HG03159 (cell line): ENCODE data around the gene GPR15LG.
"Not testable (repeated sequence)": the region's sequence is repeated elsewhere in the genome, so short reads cannot be mapped to it uniquely, and the experiment has no call there.

Experiments
- ATAC-seq: cut with Tn5 transposase; IDR thresholded peaks from one replicate; pipeline ENCODE4 v1.9.1; 2021; ENCODE audit warnings: mild to moderate bottlenecking, moderate library complexity; ENCODE audit not compliant: unreplicated experiment

Gene GPR15LG

DNA sequence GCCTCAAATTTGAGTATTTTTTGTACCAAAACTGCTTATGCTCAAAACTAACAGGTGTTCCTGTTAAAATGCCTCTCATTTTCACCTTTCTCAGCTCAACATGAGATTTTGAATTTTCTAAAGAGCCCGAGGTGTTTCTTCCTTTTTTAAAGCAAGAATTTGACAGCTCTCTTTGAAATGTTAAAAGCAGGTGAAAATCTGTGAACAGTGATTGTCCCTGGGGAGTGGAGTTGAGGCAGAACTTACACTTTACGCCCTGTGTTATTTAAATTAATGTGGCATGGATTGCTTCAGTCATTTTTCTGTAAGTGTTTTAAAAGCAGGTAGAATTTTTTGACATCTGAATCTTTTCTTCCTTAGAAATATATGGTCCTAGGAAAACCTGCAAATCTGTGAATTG, 9.2 kb upstream of the GPR15LG start:
- no peak for ATAC-seq

DNA sequence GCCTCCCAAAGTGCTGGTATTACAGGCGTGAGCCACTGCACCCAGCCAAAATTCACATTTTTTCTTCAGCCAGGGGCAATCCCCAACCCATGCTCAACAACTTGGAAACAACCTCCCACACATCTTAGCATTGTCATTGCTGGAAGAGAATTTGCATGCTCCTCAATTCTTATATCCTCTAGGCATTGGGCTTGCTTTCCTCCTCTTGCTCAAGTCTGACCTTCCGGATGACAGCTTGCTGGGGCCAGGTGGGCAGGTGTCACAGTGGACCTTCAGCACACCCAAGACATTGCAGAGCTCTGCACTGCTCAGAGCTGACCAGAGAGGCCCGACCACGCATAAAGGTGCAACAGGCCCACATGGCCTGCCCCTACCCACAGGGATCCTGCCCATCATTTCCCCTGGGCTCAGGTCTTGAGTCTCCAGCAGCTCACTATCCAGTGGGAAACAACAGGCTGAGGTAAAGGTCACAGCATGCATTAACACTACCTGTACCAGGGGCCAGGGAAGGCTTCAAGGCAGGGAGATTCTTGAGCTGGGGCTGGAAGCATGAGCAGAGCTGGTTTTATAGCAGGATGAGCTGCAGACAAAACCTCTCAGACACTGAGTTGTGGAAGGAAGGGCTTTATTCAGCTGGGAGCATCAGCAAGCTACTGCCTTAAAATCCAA, 6.8 kb upstream of the GPR15LG start:
- peak; percentile 46 for ATAC-seq

DNA sequence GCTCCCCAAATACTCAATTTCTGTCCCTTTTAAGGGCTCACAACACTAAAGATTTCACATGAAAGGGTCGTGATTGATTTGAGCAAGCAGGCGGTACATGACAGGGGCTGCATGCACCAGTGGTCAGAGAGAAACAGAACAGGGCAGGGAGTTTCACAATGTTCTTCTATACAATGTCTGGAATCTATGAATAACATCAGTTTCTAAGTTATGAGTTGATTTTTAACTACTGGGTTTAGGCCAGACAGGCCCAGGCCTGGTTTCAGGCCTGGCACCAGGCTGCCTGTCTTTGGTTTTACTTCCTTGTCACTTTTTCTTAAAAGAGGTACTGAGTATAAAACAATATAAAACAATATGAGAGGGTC, 6.3 kb upstream of the GPR15LG start:
- peak; percentile 19 for ATAC-seq

DNA sequence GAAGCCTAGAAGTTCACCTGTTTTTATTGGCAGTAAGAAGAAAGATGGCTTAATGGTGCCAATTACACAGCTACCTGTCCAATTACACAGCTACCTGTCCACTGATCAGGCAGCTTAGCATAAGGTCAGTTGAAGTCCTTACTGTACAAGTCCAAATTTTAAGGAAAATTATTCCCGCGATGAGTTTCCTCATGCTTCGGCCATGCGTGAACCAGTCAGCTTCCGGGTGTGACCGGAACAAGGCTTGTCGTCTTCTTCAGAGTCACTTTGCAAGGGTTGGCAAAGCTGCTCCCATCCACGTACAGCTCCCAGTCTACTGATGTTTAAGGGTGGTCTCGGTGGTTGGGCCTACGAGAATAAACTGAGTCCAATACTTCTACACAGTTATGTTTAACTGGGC, 5.2 kb upstream of the GPR15LG start:
- not testable (repeated sequence) for ATAC-seq

DNA sequence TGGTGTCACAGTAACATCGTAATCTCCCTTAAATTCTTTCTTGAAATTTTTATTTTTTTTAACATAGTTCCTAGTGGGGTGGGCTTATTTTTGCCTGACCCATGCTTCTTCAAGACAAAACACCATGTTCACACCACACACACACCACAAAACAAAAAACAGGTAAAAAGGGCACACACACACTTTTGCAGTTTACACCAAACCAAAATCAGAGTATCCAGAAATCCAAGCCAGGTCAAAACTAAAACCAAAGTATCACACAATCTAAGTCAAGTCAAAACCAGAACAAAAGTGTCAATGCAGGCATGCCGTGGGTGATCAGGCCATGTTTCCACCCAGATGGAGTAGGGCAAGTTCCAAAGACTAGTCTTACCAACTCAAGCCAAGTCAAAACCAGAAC, 2.4 kb upstream of the GPR15LG start:
- not testable (repeated sequence) for ATAC-seq

DNA sequence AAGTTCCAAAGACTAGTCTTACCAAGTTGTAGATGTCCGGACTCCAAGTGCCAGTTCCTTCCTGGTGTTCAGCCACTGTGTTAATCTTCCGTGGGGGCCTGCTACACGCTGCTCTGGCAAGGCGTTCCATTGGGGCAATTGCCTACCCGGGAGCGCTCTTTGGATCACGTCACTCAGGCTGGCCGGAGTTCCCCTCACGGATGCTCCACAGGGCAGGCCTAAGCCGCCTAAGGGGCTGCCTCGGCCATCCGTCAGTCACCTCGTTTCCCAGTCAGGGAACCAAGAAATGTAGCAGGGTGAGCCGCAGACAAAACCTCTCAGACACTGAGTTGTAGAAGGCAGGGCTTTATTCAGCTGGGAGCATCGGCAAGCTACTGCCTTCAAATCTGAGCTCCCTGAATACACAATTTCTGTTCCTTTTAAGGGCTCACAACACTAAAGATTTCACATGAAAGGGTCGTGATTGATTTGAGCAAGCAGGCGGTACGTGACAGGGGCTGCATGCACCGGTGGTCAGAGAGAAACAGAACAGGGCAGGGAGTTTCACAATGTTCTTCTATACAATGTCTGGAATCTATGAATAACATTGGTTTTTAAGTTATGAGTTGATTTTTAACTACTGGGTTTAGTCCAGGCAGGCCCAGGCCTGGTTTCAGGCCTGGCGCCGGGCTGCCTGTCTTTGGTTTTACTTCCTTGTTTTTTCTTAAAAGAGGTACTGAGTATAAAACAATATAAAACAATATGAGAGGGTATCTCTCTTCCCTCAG, 1.7 kb upstream of the GPR15LG start:
- ATAC-seq: peak; percentile 37

DNA sequence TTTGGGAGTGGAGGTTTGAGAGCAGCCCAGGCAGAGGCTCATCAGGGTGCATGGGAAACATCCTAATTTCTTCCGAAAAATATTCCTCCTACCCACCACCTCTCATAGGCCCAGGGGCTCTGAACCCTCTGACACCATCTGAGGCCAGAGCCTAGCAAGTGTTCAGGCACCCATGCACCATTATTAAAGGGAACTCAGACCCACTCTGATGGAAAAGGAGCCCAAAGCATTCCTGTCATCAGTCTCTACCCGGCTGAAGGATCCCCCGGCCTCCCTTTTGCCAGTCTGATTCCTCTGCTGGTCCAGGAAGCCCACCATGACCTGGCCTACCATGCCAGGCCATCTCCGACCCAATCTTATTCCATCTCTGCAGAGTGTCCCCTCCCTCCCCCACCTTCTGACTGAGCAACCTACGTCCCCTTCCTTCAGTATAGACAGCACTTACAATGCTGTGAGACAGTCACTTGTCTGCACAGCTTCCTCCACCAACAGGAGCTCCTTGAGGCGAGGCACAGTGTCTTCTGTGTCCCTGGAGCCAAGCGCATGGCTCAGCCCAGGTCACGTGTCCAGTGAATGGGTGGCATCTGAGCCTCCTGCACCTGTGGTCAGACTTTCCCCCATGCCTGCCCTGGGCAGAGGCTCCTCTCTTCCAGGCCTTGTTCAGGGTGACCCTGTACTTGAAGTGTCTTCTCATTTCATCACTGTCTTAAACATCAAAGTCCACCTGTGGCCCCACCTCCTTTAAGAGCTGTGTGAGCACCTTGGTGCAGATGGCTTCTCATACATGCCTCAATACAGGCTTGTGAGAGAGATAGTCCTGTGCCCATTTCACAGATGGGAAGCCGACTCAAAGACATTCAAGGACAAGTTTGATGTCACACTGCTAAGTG, 889 bp upstream of the GPR15LG start:
- peak; percentile 55 for ATAC-seq

DNA sequence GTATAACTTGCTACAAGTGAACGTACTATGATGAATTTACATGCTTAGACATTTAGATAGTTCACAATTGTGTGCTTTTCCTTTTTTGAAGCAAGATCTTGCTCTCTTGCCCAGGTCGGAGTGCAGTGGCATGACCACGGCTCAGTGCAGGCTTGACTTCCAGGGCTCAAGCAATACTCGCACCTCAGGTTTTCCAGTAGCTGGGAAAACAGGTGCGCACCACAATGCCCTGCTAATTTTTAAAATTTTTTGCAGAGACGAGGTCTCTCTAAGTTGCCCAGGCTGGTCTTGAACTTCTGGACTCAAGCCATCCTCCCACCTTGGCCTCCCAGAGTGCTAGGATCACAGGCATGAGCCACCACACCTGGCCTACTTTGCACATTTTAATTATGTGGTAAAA, 1.8 kb downstream of the GPR15LG start:
- no peak for ATAC-seq

DNA sequence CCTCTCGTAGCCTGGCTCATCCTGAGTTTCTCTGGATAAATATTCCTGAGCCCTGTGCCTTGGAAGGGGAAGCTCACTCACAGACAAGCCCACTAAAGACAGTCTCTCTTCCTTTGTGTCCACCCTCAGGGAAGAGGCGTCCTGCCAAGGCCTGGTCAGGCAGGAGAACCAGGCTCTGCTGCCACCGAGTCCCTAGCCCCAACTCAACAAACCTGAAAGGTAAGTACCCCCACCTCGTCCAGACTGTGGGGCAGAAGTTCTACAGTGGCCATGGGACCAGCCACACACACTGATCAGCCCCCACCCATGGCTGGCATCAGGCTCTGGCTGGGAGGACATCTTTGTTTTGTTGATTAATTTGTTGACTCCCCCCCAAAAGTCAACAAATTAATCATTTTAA, 2.8 kb downstream of the GPR15LG start:
- no peak for ATAC-seq

DNA sequence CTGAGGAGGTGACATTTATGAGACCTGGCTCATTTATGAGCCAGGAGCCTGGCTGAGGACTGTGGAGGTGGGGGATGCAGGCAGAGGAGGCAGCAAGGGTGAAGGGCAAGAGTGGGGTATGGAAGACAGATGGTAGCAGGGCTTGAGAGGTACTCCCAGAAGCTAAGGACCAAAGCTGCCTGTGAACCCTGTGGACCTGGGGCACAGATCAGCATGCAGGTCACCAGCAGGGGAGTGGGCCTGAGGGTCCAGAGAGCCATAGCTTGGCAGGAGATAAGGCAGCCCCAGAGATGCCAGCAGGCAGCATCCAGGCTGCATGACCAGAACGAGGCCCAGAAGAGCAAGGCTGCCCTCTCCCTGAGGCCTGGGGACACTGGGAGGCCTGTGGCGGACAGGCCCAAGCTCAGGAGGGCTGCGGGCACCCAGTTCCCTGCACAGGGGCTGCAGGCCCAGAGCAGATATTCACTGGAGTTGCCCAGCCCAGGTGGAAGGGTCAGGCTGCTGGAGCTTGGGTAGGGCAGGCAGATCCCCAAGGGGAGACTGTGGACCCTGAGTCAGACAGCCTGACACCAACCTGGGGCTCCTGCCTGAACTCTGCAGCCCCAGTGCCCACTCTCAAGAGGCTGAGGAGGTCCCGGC, 3.4 kb downstream of the GPR15LG start:
- no peak for ATAC-seq

DNA sequence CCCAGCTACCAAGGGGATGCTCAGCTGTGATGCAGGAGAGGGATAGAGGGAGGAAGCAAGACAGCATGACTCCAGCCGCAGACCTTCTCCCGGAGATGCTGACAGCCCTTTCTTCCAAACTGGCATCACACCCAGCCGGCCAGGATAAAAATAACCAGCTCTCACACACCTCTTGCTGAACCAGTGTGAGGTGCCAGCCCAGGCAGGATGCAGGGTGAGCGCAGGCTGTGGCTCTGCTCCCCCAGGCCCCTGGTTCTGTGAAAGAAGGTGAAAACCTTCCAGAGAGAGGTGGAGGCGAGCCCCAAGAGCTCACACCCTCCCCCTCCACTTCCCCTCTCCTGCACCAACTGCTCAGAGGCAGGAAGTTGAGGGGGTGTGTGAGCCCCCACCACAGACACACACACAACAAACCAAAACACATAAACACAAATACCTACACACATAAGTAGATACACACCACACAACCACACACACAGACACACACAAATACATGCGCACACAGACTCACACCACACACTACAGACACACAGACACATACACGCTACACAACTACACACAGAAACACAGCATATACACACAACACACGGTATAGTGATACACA, 4.0 kb downstream of the GPR15LG start:
- ATAC-seq: no peak

DNA sequence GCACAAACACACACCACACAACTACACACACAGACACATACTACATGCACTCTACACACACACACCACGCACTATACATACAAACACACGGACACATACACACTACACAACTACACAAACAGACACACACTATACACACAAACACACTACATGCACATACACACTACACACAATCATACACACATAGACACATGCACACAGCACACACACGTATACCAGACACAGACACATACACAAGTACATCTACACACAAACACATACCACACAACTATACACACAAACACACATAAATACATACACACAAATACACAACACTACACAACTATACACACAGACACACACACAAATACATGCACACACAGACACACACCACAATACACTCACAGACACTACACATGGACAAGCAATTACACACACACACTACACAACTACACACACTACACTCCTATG, 4.6 kb downstream of the GPR15LG start:
- no peak for ATAC-seq

DNA sequence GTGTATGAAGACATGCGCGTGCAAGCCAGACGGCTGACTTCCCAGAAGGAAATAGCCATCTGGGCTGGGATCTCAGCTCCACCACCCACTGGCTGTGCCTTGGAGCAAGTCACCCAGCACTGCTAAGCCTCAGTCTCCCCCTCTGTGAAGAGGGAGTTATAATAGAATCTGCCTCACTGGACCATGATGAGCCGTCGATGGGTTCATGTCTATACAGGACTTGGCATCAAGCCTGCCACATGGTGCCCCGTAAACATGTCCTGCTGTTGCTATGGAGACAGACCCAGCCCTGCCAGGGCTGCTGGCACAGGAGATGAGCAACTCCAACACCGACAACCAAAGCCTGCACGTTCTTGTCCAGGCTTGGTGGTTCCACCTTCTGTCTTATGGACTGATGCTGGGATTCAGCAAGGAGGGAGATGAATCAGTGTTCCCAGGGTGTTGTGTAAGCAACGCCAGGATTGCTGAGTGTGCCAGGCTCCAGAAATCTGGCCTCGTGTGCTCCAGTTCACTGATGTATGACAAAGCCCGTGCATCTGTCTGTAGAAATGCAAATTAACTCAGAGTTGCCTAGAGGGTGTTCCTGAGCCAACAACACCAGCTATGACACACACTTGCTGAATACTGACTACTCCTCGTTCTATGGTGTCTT, 5.6 kb downstream of the GPR15LG start:
- peak; percentile 93 for ATAC-seq

DNA sequence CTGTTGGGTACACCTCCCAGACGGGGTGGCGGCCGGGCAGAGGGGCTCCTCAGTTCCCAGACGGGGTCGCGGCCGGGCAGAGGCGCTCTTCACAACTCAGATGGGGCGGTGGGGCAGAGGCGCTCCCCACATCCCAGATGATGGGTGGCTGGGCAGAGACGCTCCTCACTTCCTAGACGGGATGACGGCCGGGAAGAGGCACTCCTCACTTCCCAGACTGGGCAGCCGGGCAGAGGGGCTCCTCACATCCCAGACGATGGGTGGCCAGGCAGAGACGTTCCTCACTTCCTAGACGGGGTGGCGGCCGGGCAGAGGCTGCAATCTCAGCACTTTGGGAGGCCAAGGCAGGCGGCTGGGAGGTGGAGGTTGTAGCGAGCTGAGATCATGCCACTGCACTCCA, 6.8 kb downstream of the GPR15LG start:
- ATAC-seq: not testable (repeated sequence)

DNA sequence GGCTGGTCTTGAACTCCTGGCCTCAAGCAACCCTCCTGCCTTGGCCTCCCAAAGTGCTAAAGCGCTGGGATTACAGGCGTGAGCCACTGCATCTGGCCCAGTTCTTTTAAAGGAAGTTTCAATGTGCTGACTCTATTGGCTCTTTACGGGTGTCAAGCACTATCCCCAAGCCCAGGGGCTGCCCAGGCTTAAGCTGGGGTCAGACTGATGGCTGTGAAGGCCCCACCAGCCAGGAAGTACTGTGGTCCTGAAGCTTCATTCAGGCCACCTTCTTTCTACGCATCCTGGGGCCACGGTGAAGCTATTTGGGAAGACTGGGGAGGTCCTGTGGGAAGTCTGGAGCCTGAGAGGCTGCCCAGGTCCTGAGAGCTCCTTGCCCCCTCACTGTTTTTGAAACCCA, 8.0 kb downstream of the GPR15LG start:
- no peak for ATAC-seq

DNA sequence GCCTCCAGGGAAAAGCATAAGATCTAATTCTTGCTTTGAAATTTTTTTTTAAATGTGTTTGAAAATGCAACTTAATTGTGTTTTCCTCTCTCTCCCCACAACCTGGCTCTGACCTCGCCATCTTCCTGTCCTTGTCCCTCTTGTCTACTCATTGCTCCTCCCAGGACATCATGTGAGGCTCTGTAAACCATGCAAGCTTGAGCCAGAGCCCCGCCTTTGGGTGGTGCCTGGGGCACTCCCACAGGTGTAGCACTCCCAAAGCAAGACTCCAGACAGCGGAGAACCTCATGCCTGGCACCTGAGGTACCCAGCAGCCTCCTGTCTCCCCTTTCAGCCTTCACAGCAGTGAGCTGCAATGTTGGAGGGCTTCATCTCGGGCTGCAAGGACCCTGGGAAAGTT, 10.9 kb downstream of the GPR15LG start:
- ATAC-seq: no peak

DNA sequence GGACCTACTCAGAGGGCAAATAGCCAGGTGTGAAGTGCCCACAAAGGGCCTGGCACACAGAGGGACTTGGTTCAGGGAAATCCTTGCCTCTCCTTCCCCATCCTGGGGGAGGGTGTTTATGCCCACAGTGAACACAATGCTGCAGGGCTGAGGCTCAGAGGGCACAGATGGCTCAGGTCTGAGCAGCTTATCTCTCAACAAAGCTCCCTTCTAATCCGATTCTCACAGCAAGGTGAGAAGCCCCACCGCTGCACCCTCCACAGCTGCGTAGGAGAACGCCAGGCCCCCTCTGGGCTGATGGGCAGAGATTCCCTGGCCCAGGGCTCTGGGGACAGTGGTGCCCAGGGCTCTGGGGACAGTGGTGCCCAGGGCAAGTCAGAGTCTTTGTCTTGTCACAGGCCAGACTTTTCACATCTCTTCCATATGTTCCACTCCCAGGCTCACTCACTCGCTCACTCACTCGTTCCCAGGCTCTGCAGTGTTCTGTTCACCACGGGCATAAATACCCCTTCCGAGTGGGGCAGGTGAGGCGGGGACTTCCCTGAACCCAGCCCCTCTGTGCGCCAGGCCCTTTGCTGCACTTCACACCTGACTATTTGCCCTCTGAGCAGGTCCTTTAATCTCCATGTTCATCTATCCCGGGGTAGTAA, 12.1 kb downstream of the GPR15LG start:
- ATAC-seq: no peak

DNA sequence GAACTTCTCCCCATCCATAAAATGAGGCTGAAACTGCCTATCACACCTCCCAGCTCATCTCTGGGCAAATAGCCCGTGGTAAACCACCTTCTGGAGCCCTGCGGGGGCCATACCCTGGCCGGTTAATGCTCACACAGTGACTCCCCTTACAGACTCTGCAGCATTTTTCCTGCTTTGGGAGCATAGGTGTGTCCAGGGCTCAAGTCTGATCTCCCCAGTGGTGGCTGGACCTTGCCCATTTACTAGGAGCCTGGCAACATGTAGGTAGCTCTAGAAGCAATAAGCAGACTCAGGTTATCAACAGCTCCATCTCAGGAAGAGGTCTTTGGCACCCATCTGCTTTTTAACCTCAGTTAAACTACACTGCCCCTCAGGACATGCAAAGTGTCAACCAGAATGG, 15.2 kb downstream of the GPR15LG start:
- no peak for ATAC-seq

DNA sequence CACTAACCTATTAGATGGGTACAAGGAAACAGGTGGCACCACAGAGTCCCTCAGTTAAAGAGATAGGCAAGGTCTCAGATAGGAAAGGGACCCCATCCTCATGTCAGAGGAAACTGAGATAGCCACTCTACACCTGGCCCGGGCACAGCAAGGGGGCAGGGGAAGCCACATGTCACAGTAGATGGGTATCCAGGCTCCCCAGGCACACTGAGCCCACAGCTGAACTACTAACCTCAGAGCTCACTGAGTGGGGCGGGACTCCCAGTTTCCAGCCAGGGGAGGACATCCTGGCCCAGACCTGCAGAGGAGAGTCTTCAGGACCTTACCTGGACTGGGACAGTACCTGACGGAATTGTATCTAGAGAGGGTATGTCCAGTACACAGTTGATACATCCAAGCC, 17.0 kb downstream of the GPR15LG start:
- ATAC-seq: no peak

DNA sequence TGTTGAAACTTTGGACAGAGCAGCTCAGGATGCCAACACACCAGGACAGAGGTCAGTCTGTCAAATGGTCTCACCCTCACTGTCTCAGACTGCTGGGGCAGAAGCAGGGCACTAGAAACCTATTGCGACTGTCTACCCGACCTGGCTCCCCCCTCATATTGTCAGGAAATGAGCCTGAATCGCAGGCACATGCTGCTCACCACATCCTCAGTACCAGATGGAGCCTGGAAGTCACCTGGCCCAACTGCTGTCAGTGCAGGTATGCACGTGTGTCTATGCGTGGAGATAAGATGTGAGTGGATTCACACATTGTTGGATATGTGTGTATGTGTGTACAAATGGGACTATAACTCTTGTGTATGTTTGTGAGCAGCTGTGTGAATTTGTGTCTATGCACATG, 17.5 kb downstream of the GPR15LG start:
- no peak for ATAC-seq
